ENCODE measurements around the gene SPG7.
"Not testable (repeated sequence)": the region's sequence is repeated elsewhere in the genome, so short reads cannot be mapped to it uniquely, and the experiment has no call there.

SPG7 gene

GRCh38 chr16:89582614-89583196, 74.5 kb downstream of the SPG7 start:
- no peak for DNase-seq

GRCh38 chr16:89583197-89583894, 75.1 kb downstream of the SPG7 start:
- DNase-seq = no peak

- no peak for DNase-seq
These were observed 75.9 kb downstream of the SPG7 start for GRCh38 chr16:89583895-89584644.

- no peak for DNase-seq
These were observed 76.8 kb downstream of the SPG7 start for GRCh38 chr16:89584768-89585549.

GRCh38 chr16:89586218-89586617, 78.0 kb downstream of the SPG7 start:
- DNase-seq = no peak

- no peak for DNase-seq
These were observed 78.7 kb downstream of the SPG7 start for GRCh38 chr16:89586853-89587252.

GRCh38 chr16:89587676-89588075, 79.5 kb downstream of the SPG7 start:
- not testable (repeated sequence) for DNase-seq

GRCh38 chr16:89588413-89589109, 80.4 kb downstream of the SPG7 start:
- DNase-seq = no peak

- no peak for DNase-seq
These were observed 81.2 kb downstream of the SPG7 start for GRCh38 chr16:89589241-89589926.

GRCh38 chr16:89593841-89594240, 85.6 kb downstream of the SPG7 start:
- no peak for DNase-seq

- no peak for DNase-seq
These were observed 87.3 kb downstream of the SPG7 start for GRCh38 chr16:89595330-89596060.

- DNase-seq = no peak
These were observed 88.0 kb downstream of the SPG7 start for GRCh38 chr16:89596061-89596689.

GRCh38 chr16:89596957-89597649, 88.9 kb downstream of the SPG7 start:
- DNase-seq = no peak

- DNase-seq = no peak
These were observed 90.0 kb downstream of the SPG7 start for GRCh38 chr16:89598199-89598598.

- DNase-seq = no peak
These were observed 91.3 kb downstream of the SPG7 start for GRCh38 chr16:89599451-89599858.

GRCh38 chr16:89599902-89600301, 91.7 kb downstream of the SPG7 start:
- DNase-seq = no peak

- DNase-seq = no peak
These were observed 92.2 kb downstream of the SPG7 start for GRCh38 chr16:89600427-89600826.

GRCh38 chr16:89600956-89601355, 92.8 kb downstream of the SPG7 start:
- DNase-seq = no peak

GRCh38 chr16:89601906-89602272, 93.7 kb downstream of the SPG7 start:
- no peak for DNase-seq

- peak; percentile 30 for DNase-seq
These were observed 94.2 kb downstream of the SPG7 start for GRCh38 chr16:89602273-89602951.
